HG03521 (cell line): ENCODE data around the gene IQSEC3.
"Not testable (repeated sequence)": the region's sequence is repeated elsewhere in the genome, so short reads cannot be mapped to it uniquely, and the experiment has no call there.

Experiments
- ATAC-seq: cut with Tn5 transposase; IDR thresholded peaks from one replicate; pipeline ENCODE4 v1.9.1; 2021; ENCODE audit warnings: mild to moderate bottlenecking, moderate library complexity; ENCODE audit not compliant: unreplicated experiment

IQSEC3 gene

GRCh38 chr12:66428-66781 lies at the start of gene IQSEC3:
IQSEC3 (plus strand) TSS chr12:66767; CDS start chr12:66883, 116 bp downstream.
- not testable (repeated sequence) for ATAC-seq

- not testable (repeated sequence) for ATAC-seq
These were observed 48.9 kb upstream of the IQSEC3 start for GRCh38 chr12:17370-18340.

GRCh38 chr12:18821-19567 lies 47.6 kb upstream of the IQSEC3 start:
- not testable (repeated sequence) for ATAC-seq

GRCh38 chr12:19906-20305 lies 46.7 kb upstream of the IQSEC3 start:
- ATAC-seq, result not testable (repeated sequence)

- ATAC-seq, result no peak
These were observed 45.8 kb upstream of the IQSEC3 start for GRCh38 chr12:20757-21156.

GRCh38 chr12:21301-22189 lies 45.0 kb upstream of the IQSEC3 start:
- no peak for ATAC-seq

GRCh38 chr12:22190-22529 lies 44.4 kb upstream of the IQSEC3 start:
- ATAC-seq, result no peak

GRCh38 chr12:22530-23201 lies 43.9 kb upstream of the IQSEC3 start:
- no peak for ATAC-seq

- ATAC-seq, result not testable (repeated sequence)
These were observed 38.7 kb upstream of the IQSEC3 start for GRCh38 chr12:27904-28303.

- not testable (repeated sequence) for ATAC-seq
These were observed 27.8 kb upstream of the IQSEC3 start for GRCh38 chr12:38775-39174.

- ATAC-seq, result not testable (repeated sequence)
These were observed 26.9 kb upstream of the IQSEC3 start for GRCh38 chr12:39555-40265.

GRCh38 chr12:44352-44751 lies 22.2 kb upstream of the IQSEC3 start:
- ATAC-seq, result not testable (repeated sequence)

GRCh38 chr12:45235-45990 lies 21.2 kb upstream of the IQSEC3 start:
- ATAC-seq, result not testable (repeated sequence)

- not testable (repeated sequence) for ATAC-seq
These were observed 20.6 kb upstream of the IQSEC3 start for GRCh38 chr12:45991-46358.

GRCh38 chr12:46542-46941 lies 20.0 kb upstream of the IQSEC3 start:
- ATAC-seq, result not testable (repeated sequence)

- not testable (repeated sequence) for ATAC-seq
These were observed 18.8 kb upstream of the IQSEC3 start for GRCh38 chr12:47699-48226.

GRCh38 chr12:49149-49548 lies 17.4 kb upstream of the IQSEC3 start:
- ATAC-seq, result not testable (repeated sequence)

GRCh38 chr12:51087-51486 lies 15.5 kb upstream of the IQSEC3 start:
- ATAC-seq, result not testable (repeated sequence)

GRCh38 chr12:51962-52361 lies 14.6 kb upstream of the IQSEC3 start:
- not testable (repeated sequence) for ATAC-seq
